GM21619 (cell line): Measurements from ENCODE around the gene FRMD5.
"Not testable (repeated sequence)": the region's sequence is repeated elsewhere in the genome, so short reads cannot be mapped to it uniquely, and the experiment has no call there.

Source experiments
- ATAC-seq: cut with Tn5 transposase; IDR thresholded peaks from one replicate; pipeline ENCODE4 v1.9.1; 2021; ENCODE audit not compliant: unreplicated experiment

The FRMD5 gene

DNA sequence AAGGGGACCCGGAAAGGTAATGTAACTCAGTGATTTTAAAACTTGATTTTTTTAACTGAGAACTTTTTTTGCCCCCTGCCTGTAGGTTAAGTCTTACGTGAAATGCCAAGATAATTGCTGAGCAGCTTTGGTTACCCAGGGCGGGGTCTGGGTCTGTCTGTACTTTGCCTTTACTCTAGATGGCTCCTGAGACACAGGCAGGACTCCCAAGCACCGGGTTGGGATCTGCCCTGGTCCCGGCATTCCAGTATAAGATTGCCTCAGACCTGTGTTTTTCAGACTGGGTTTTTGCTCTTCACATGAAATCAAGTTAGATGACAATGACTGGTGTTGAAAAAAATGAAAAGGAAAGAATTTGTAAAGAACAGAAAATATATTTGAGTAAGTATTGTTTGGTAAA, 328.0 kb downstream of the FRMD5 start:
- no peak for ATAC-seq

DNA sequence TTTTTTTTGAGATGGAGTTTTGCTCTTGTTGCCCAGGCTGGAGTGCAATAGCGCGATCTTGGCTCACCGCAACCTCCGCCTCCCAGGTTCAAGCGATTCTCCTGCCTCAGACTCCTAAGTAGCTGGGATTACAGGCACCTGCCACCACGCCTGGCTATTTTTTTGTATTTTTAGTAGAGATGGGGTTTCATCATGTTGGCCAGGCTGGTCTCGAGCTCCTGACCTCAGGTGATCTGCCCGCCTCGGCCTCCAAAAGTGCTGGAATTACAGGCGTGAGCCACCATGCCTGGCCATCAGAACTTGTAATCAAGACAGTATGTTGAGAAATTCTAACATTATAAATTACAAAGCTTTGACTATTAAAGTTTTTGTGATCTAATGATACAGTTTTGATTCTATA, 328.4 kb downstream of the FRMD5 start:
- not testable (repeated sequence) for ATAC-seq

GRCh38 chr15:43859546-43859945, 335.5 kb downstream of the FRMD5 start:
- ATAC-seq, result no peak

- ATAC-seq, result no peak
Observed at GRCh38 chr15:43854801-43855200, 340.3 kb downstream of the FRMD5 start.

DNA sequence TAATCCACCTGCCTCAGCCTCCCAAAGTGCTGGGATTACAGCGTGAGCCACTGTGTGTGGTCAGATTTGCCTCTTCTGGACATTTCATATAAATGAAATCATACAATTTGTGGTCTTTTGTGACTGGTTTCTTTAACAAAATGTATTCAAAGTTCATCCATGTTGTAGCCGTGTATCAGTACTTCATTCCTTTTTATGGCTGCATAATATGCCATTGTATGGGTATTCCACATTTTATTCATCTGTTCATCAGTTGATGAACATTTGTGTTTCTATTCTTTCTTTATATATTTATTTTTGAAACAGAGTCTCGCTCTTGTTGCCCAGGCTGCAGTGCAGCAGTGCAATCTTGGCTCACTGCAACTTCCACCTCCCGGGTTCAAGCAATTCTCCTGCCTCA, 342.5 kb downstream of the FRMD5 start:
- ATAC-seq, result no peak

GRCh38 chr15:43851251-43851650, 343.8 kb downstream of the FRMD5 start:
- ATAC-seq, result no peak

- ATAC-seq, result no peak
Observed at GRCh38 chr15:43845421-43845820, 349.6 kb downstream of the FRMD5 start.

DNA sequence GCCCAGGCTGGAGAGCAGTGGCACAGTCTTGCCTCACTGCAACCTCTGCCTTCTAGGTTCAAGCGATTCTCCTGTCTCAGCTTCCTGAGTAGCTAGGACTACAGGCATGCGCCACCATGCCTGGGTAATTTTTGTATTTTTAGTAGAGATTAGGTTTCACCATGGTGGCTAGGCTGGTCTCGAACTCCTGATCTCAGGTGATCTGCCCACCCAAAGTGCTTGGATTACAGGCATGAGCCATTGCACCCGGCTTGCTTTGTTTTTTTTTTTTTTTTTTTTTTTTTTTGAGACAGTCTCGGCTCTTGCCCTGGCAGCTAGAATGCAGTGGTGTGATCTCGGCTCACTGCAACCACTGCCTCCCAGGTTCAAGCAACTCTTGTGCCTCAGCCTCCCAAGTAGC, 362.6 kb downstream of the FRMD5 start:
- not testable (repeated sequence) for ATAC-seq

DNA sequence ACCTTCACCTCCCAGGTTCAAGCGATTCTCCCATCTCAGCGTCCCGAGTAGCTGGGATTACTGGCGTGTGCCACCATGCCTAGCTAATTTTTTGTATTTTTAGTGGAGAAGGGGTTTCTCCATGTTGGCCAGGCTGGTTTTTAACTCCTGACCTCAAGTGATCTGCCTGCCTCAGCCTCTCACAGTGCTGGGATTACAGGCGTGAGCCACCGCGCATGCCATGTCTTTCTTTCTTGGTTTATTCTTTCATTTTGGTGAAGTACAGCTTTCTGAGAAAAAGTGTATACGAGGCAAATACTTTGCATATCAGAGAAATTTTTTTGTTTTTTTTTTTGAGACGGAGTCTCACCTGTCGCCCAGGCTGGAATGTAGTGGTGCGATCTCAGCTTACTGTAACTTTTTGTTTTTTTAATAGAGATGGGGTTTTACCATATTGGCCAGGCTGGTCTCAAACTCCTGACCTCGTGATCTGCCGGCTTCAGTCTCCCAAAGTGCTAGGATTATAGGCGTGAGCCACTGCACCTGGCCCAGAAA, 363.5 kb downstream of the FRMD5 start:
- not testable (repeated sequence) for ATAC-seq

- ATAC-seq, result not testable (repeated sequence)
Observed at GRCh38 chr15:43830691-43831275, 364.3 kb downstream of the FRMD5 start.

DNA sequence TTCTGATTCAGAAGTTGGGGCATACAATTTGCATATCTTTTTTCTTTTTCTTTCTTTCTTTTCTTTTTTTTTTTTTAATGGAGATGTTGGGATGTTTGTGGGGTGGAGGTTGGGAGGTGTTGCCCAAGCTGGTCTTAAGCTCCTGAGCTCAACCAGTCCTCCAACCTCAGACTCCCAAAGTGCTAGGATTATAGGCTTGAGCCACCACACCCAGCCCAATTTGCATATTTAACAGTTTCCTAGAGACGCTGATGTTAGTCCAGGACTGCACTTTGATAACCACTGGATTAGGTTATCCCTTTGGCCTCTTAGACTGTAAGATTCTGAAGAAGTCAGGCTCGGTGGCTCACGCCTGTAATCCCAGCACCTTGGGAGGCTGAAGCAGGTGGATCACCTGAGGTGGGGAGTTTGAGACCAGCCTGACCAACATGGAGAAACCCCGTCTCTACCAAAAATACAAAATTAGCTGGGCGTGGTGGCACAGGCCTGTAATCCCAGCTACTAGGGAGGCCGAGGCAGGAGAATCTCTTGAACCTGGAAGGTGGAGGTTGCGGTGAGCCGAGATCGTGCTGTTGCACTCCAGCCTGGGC, 365.0 kb downstream of the FRMD5 start:
- not testable (repeated sequence) for ATAC-seq

GRCh38 chr15:43828061-43828657, 366.9 kb downstream of the FRMD5 start:
- no peak for ATAC-seq

DNA sequence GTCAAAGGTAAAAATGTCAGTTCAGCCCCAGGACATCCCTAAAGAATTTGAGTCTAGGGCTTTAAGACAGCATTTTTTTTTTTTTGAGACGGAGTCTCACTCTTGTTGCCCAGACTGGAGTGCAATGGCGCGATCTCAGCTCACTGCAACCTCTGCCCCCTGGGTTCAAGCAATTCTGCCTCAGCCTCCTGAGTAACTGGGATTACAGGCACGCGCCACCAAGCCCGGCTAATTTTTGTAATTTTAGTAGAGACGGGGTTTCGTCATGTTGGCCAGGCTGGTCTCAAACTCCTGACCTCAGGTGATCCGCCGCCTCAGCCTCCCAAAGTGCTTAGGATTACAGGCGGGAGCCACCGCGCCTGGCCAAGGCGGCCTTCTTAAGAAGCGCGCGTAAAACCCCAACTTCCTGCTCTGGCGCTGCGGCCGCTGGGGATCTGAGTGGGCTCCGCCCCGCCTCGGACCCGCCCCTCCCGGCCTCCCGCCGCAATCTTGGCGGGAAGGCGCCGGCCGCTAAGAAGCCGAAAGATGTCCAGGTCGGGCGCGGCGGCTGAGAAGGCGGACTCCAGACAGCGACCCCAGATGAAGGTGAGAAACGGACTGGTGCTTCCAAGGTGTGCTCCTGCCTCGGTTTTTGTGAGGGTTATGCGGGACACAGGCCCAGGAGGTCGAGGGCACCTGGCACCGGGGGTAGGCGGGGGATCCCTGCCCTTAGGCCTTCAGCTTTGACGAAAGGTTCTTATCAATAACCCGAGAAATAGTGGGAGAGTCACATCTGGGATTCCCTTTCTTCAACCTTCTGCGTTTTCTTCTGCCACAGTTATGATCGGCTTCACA, 368.3 kb downstream of the FRMD5 start, which contains the start of gene WDR76:
WDR76 (plus strand) TSS at position 495 of the 834 bp plus-strand sequence; CDS start at position 526, 31 bp downstream.
- peak; percentile 51 for ATAC-seq

DNA sequence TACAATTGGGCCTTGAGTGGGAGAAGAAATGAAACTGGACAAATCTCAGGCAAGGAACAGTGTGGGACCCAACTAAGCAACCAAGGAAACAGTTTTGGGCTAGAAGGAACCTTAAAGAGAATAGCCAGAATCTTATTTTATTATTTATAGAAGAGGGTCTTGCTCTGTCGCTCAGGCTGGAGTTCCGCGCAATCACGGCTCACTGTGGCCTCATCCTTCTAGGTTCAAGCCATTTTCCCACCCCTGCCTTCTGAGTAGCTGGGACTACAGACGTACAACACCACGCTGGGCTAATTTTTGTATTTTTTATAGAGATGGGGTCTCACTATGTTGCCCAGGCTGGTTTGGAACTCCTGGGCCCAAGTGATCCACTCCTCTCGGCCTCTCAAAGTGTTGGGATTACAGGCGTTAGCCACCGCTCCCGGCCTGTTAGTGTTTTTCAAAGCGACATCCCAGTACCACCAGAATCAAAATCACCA, 369.0 kb downstream of the FRMD5 start:
- no peak for ATAC-seq

DNA sequence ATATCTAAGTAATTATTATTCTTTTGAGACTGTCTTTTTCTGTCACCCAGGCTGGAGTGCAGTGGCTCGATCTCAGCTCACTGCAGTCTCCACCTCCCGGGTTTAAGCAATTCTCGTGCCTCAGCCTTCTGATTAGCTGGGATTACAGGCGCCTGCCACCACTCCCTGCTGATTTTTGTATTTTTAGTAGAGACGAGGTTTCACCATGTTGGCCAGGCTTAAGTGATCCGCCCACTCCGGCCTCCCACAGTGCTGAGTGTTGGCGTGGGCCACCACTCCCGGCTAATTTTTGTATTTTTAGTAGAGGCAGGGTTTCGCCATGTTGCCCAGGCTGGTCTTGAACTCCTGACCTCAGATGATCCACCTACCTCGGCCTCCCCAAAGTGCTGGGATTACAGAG, 369.8 kb downstream of the FRMD5 start:
- ATAC-seq, result not testable (repeated sequence)

DNA sequence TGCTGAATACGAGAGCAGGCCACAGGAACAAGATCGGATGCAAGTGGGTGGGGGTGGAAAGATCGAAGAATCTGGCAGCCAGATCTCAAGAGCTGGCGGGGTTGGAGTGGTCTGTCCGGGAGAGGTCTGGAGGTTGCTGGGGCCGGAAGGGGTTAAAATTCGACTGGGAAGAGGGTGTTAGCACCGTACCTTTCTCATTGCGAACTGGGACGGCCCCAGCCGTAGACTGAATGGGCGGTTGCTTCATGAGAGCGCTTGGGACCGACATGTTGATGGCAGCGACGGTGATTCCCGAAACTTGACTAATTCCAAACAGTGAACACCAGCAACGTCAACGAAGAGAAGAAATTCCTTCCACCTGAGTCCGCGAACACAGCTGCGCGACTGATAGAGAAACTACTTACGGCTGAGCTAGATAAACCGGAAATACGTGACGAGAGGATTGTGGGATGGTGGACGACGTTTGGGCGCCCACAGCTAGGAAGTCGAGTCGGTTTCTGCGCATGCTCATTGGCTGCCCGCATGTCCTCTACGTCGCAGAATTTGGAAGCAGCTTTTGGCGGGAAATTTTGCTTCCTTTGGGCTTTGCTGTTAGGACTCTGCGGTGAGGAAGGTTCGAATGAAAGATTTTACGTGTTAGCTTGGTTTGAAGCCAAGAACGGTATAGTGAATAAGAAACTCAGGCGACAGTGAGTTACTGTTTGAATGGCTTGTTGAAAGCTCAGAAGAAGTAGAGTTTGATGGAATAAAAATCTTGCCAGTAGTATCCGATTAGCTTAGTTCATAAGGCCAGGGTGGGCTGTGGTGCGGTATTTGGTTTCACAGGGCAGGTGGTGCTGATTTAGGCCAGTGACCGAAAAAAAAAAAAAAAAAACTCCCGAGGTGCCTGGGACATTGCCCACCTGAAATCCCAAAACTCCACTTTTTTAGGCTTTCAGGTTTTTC, 370.5 kb downstream of the FRMD5 start, which contains the start of gene MFAP1:
MFAP1 (minus strand) TSS at position 389 of the 945 bp plus-strand sequence; CDS start at position 268, 121 bp downstream.
- peak; percentile 73 for ATAC-seq

DNA sequence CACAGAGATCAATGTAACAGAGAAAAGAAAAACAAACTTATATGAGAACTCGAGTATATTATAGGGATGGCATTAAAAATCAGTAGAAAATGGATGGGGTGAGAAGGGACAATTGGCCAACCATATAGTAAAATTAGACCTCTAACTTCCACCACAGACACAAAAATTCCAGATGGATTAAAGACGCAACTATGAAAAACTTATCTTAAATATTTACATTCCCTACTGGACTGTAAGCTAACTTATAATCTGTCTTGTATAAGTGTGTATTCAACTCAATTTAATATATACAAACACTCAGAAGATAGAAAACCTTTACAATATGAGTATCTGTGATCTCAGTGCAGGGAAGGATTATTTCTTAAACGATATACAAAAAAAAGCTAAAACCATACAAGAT, 373.6 kb downstream of the FRMD5 start:
- no peak for ATAC-seq
